Ectodermal cell (in vitro differentiated cells): ENCODE data around the gene NRCAM.
"Not testable (repeated sequence)": the region's sequence is repeated elsewhere in the genome, so short reads cannot be mapped to it uniquely, and the experiment has no call there.

Source experiments
- H3K27ac ChIP-seq: 2 replicates; pipeline ENCODE4 v1.7.0; 2013; ENCODE audit warnings: mild to moderate bottlenecking, low read depth, low read length; ENCODE audit not compliant: insufficient read depth, poor library complexity, severe bottlenecking
- H3K27me3 ChIP-seq: 2 replicates; pipeline ENCODE4 v1.7.0; 2013; ENCODE audit warnings: mild to moderate bottlenecking, low read length; ENCODE audit not compliant: insufficient read depth, control insufficient read depth, poor library complexity, severe bottlenecking
- H3K36me3 ChIP-seq: one replicate; pipeline ENCODE4 v1.7.0; 2013; ENCODE audit warnings: low read length; ENCODE audit not compliant: control insufficient read depth, insufficient read depth
- H3K4me1 ChIP-seq: one replicate; pipeline ENCODE4 v1.7.0; 2013; ENCODE audit warnings: low read length; ENCODE audit not compliant: control insufficient read depth, insufficient read depth
- H3K4me3 ChIP-seq: 2 replicates; pipeline ENCODE4 v1.7.0; 2013; ENCODE audit warnings: low read depth, low read length, control low read depth; ENCODE audit not compliant: insufficient read depth
- H3K9me3 ChIP-seq: 2 replicates; pipeline ENCODE4 v1.7.0; 2013; ENCODE audit warnings: mild to moderate bottlenecking, low read length, moderate library complexity; ENCODE audit not compliant: control insufficient read depth
- WGBS, 2 experiments: methylation state at CpG; one replicate each; pipeline ENCODE4 v1.1.7; 2013; ENCODE audit warnings: missing lambda C conversion rate in 2 of 2; 5-methylcytosine and 5-hydroxymethylcytosine counted together

The NRCAM gene

DNA sequence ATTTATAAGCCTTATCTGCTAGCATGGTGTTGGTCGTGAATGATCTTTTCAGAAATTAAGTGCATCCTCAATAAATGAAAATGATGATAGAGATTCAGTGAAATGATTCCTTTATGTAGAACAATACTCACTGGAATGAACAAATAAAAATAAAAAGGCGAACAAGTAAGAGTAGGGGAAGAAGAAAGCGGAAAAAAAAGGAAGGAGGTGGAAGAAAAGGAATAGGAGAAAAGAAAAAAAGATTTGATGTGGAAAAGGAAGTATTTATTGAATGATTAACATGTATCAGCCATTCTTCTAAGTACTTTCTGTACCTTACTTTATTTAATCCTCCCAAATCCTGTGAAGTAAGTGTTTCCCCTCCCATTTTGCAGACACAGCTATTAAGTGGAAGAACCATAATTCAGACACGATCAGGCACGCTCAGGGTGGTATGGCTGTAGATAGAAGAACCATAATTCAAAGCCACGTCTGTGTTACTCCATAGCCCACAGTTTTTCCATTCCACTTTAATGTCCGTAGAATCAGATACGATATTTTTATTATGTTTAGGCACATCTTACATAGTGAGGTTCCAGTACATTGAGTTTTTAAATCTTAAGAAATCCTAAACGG lies 169.8 kb downstream of the NRCAM start:
- Histone ChIP-seq H3K4me1 (peaks cover 29% of the 10 kb centered on the region), H3K27ac (no peak overlapping the region), H3K27me3 (no peaks in the 10 kb centered on the region), H3K9me3 (no peaks in the 10 kb centered on the region), H3K4me3 (no peak overlapping the region), H3K36me3 (no peaks in the 10 kb centered on the region)
- WGBS, 2 experiments, result 93 to 95% methylated on average over 9 of the region's 9 CpGs

DNA sequence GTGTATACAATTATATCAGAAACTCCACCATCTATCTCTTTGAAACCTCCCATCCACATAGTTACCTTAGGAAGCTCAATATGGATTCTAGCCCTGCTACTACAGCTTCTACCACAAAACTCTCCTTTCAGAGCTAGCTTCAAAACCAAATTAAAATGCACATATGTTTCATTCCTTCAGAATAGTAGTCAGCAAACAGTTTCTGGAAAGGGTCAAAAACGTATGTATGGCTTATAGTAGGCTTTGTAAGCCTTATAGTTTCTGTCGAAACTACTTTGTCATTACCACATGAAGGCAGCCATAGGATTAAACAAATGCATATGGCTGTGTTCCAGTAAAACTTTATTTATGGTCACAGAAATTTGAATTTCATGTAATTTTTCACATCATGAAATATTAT lies 170.5 kb downstream of the NRCAM start:
- Histone ChIP-seq H3K9me3 (no peaks in the 10 kb centered on the region), H3K27me3 (no peaks in the 10 kb centered on the region), H3K36me3 (no peaks in the 10 kb centered on the region), H3K4me1 (peaks cover 22% of the 10 kb centered on the region), H3K4me3 (no peak overlapping the region), H3K27ac (no peak overlapping the region)
- 85 to 96% methylated on average over 2 of the region's 2 CpGs for WGBS, 2 experiments

DNA sequence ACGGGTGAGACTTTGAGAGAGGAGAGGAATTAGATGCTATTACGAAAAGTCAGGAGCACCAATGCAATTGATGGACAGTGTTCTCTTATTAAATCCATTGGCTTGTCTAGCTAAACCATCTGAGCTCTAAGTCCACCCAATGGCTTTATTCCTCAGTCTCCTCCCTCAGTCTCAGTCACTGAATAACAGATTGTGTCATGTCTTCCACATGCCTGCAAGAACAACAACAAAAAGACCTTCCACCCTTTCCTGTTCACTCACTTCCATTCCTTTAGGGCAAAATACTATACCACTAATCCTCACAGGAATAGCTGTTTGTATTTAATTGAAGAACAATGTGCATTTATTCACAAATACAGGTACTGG lies 171.2 kb downstream of the NRCAM start:
- H3K27me3 ChIP-seq, result no peaks in the 10 kb centered on the region
- 91 to 97% methylated on average over 2 of the region's 2 CpGs for WGBS, 2 experiments
- peaks cover 16% of the 10 kb centered on the region for H3K4me1 ChIP-seq
- H3K9me3 ChIP-seq, result no peaks in the 10 kb centered on the region
- H3K27ac ChIP-seq, result no peak overlapping the region
- no peak overlapping the region for H3K4me3 ChIP-seq
- H3K36me3 ChIP-seq, result no peaks in the 10 kb centered on the region

DNA sequence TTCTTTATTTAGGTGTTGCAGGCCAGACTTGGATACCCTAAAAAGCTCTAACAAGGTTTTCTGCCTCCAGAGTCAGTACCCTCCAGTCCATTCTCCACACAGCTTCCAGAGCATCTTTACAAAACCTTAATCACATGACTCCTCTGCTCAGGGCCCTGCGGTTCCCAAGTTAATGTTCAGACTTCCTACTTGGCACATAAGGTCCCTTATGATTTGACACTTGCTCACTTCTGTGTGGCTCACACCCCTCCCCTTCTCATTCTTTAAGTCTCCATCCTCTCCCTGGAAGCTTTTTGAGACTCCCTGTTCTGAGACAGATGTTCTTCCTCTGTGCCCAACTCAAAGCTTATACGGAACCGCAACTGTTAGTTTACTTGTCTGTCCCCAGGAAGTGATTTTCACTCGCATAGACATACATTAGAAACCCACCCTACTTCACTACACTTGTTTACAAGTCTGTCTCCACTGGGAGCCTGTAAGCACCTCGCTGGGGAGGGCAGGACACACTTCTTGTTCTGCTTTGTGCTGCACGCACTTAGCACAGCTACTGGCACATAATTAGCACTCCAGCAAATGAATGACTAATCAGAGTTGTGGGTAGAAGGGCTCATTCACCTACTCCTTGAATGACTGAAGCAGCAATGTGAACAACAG lies 171.8 kb downstream of the NRCAM start:
- H3K4me1 ChIP-seq, result peaks cover 15% of the 10 kb centered on the region
- no peaks in the 10 kb centered on the region for H3K27me3 ChIP-seq
- no peak overlapping the region for H3K27ac ChIP-seq
- H3K9me3 ChIP-seq, result no peaks in the 10 kb centered on the region
- 89 to 91% methylated on average over 6 of the region's 6 CpGs for WGBS, 2 experiments
- no peak overlapping the region for H3K4me3 ChIP-seq
- H3K36me3 ChIP-seq, result no peaks in the 10 kb centered on the region

DNA sequence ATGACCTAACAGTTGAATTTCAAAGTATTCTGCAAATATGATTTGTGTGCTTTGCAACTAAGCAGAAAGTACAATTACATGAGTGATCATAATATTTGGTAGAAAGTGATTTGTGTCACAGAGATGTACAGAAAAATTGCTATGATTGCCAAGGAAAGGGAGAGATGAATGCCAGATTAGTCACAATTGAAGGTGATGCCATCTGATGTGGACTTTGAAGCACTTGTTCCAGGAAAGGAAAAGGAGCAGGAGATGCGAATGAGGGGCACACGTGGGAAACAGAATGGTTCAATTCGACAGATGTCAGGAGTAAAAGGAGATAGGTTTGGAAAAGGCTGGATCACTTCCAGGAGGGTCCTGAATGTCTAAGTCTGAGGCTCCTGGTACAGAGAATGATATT lies 173.0 kb downstream of the NRCAM start:
- 91% methylated on average over 3 of the region's 3 CpGs for WGBS, 2 experiments
- Histone ChIP-seq H3K9me3 (no peaks in the 10 kb centered on the region), H3K27ac (no peak overlapping the region), H3K36me3 (no peaks in the 10 kb centered on the region), H3K4me3 (no peak overlapping the region), H3K4me1 (peaks cover 15% of the 10 kb centered on the region), H3K27me3 (no peaks in the 10 kb centered on the region)

DNA sequence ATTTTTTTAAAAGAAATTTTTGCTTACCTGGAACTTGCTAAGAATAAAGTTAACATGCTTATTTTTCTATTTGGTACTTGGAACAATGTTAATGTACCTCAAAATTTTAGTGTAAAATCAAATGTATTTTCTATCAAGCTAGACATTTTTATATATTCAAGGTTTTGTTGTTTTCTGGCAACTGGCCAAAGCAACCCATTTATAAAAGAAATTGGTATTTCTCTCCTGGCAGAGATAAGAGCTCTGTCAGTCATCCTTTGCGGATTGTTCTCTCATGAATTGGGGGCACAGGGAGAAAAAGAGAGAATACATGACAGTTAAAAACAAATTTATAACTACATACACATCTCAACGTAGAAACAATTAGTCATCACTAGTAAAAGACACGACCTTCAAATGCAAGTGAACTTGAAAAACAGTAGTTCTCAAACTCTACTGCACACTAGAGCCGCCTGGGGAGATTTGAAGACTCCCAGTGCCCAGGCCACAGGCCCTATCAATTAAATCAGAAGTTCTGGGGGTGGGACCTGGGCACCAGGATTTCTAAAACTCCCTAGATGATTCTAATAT lies 173.7 kb downstream of the NRCAM start:
- H3K9me3 ChIP-seq, result no peaks in the 10 kb centered on the region
- WGBS, 2 experiments, result 73 to 92% methylated on average over 3 to 4 of the region's 4 CpGs

DNA sequence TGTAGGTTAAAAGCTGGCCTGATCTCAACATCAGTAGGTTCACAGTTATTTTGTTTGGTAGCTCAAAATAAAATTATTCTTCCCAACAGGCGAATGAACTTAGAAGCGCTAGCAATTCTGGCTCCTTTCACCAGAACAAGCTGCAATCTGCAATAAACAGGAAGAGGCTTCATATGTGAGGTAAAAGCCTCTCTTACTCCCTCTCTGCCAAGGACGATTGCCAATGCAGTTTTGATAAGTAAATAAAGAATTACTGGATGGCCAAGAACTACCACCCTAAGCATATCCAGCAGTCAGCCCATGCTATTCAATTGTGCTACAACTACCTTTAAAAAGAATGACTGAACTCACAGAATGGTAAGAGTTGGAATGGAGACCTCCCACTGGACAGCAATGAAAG lies 176.1 kb downstream of the NRCAM start:
- no peaks in the 10 kb centered on the region for H3K9me3 ChIP-seq
- no peaks in the 10 kb centered on the region for H3K27me3 ChIP-seq
- no peak overlapping the region for H3K4me3 ChIP-seq
- H3K4me1 ChIP-seq, result peaks cover 10% of the 10 kb centered on the region
- no peaks in the 10 kb centered on the region for H3K36me3 ChIP-seq
- no peak overlapping the region for H3K27ac ChIP-seq
- WGBS, 2 experiments, result 66 to 92% methylated on average over 2 to 3 of the region's 3 CpGs

More for the DNA sequence above, 173.7 kb downstream of the NRCAM start:
- Histone ChIP-seq H3K27me3 (no peaks in the 10 kb centered on the region), H3K27ac (no peak overlapping the region), H3K4me3 (no peak overlapping the region), H3K4me1 (peaks cover 15% of the 10 kb centered on the region), H3K36me3 (no peaks in the 10 kb centered on the region)

DNA sequence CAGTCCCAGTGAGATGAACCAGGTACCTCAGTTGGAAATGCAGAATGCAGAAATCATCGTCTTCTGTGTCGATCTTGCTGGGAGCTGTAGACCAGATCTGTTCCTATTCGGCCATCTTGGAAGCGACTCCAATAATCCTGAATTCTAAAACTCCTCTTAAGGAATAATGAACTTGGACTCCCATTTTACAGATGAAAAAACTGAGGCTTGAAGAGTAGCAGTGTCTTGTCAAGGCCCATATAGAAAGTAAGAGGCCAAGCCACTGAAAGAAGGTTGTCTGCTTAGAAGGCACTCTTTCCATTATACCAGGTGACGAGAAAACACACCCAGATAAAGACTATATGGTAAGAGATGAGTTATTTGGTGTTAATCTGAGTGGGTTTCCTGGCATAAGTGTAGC lies 177.5 kb downstream of the NRCAM start:
- 93 to 94% methylated on average over 5 of the region's 5 CpGs for WGBS, 2 experiments
- Histone ChIP-seq H3K27ac (no peak overlapping the region), H3K9me3 (no peaks in the 10 kb centered on the region), H3K27me3 (no peaks in the 10 kb centered on the region), H3K4me3 (no peak overlapping the region), H3K4me1 (no peaks in the 10 kb centered on the region), H3K36me3 (no peaks in the 10 kb centered on the region)

DNA sequence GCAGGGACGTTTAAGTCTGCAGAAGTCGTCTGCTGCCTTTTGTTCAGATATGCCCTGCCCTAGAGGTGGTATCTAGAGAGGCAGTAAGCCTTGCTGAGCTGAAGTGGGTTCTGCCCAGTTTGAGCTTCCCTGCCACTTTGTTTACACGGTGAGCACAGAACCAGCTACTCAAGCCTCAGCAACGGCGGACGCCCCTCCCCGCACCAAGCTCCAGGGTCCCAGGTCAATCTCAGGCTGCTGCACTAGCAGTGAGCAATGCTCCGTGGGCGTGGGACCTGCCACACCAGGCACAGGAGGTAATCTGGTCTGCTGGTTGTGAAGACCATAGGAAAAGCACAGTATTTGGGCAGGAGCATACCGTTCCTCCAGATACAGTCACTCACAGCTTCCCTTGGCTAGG lies 178.0 kb downstream of the NRCAM start:
- no peaks in the 10 kb centered on the region for H3K9me3 ChIP-seq
- H3K36me3 ChIP-seq, result no peaks in the 10 kb centered on the region
- H3K27ac ChIP-seq, result no peak overlapping the region
- no peaks in the 10 kb centered on the region for H3K27me3 ChIP-seq
- no peak overlapping the region for H3K4me3 ChIP-seq
- WGBS, 2 experiments, result 94 to 96% methylated on average over 10 of the region's 10 CpGs
- H3K4me1 ChIP-seq, result no peaks in the 10 kb centered on the region

DNA sequence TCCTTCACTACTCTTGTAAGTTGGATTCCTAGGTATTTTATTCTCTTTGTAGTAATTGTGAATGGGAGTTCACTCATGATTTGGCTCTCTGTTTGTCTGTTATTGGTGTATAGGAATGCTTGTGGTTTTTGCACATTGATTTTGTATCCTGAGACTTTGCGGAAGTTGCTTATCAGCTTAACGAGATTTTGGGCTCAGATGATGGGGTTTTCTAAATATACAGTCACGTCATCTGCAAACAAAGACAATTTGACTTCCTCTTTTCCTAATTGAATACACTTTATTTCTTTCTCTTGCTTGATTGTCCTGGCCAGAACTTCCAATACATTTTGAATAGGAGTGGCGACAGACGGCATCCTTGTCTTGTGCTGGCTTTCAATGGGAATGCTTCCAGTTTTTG lies 181.8 kb downstream of the NRCAM start:
- 90 to 95% methylated on average over 5 of the region's 5 CpGs for WGBS, 2 experiments
- H3K4me1 ChIP-seq, H3K4me3 ChIP-seq, H3K36me3 ChIP-seq, H3K9me3 ChIP-seq, H3K27me3 ChIP-seq, H3K27ac ChIP-seq: not testable (repeated sequence)
